Liver (tissue), 3 donors: Measurements from ENCODE around the gene MRPL50.

ENCODE experiments used
- FOXA1 ChIP-seq: IDR thresholded peaks from 2 replicates; pipeline ENCODE4 v1.6.1; 2016; ENCODE audit warnings: antibody characterized with exemption
- FOXA2 ChIP-seq: IDR thresholded peaks from 2 replicates; pipeline ENCODE4 v1.6.1; 2016; ENCODE audit warnings: antibody characterized with exemption
- GABPA ChIP-seq, 2 donors: IDR thresholded peaks in 1 of 2; conservative IDR thresholded peaks in 1 of 2; 2 replicates each; pipeline ENCODE4 v1.6.1; 2016; ENCODE audit warnings: antibody characterized with exemption in 2 of 2, mild to moderate bottlenecking in 1 of 2, moderate library complexity in 1 of 2
- JUND ChIP-seq, 2 donors: IDR thresholded peaks; 2 replicates each; pipeline ENCODE4 v1.6.1; 2016; ENCODE audit warnings: antibody characterized with exemption in 2 of 2
- NR2F2 ChIP-seq: IDR thresholded peaks from 2 replicates; pipeline ENCODE4 v1.6.1; 2016; ENCODE audit warnings: antibody characterized with exemption
- RAD21 ChIP-seq, 2 donors: IDR thresholded peaks; 2 replicates each; pipeline ENCODE4 v1.6.1; 2016; ENCODE audit warnings: antibody characterized with exemption in 2 of 2, mild to moderate bottlenecking in 2 of 2
- REST ChIP-seq: IDR thresholded peaks from 2 replicates; pipeline ENCODE4 v1.6.1; 2016; ENCODE audit warnings: antibody characterized with exemption, mild to moderate bottlenecking
- SP1 ChIP-seq: IDR thresholded peaks from 2 replicates; pipeline ENCODE4 v1.6.1; 2018; ENCODE audit warnings: antibody characterized with exemption, mild to moderate bottlenecking
- TAF1 ChIP-seq: conservative IDR thresholded peaks from 2 replicates; pipeline ENCODE4 v1.6.1; 2016; ENCODE audit warnings: antibody characterized with exemption, mild to moderate bottlenecking
- YY1 ChIP-seq: IDR thresholded peaks from 2 replicates; pipeline ENCODE4 v1.6.1; 2016; ENCODE audit warnings: antibody characterized with exemption, mild to moderate bottlenecking
- TF ChIP-seq, protein P1 (sequence below): fragments of 150-350 bp; IDR thresholded peaks from 2 replicates; pipeline ENCODE4 v1.5.1; 2017; ENCODE audit warnings: improper control_type of control experiment, low read depth, low read length; ENCODE audit not compliant: missing input control
- TF ChIP-seq, protein P2 (sequence below): IDR thresholded peaks from 2 replicates; pipeline ENCODE4 v1.6.1; 2016; ENCODE audit warnings: antibody characterized with exemption
- donor health status: healthy.
- donor health status: healthy.

DNA sequence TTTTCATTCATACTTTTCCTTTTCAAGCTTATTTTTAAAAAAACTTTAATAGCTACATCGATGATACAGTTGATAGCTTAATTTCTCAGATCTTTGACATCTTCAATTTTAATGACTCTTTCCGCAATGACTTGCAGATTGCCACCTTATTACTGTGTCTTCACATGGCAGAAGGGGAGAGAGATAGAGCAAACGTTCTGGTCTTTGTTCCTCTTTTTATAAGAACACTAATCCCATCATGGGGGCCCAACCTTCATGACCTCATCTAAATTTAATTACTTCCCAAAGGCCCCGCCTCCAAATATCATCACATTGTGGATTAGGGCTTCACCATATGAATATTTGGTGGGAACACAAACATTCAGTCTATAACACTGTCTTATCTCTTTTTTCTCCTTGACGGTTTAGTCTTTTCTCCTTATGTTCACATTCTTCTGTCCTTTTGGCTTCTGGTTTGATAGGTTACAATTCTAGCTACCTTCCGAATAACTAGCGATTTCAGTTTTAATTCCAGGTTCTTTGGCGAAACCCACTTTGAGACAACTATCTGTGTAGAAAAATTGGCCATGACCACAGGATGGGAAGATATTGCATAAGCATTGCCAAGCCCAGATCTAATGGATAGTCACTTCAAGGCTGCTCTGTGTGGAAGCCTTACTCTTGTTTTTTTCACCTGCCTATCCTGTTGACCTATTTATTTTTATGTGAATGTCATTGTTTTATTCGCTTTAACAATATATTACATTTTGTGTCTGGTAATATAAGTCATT is 5.3 kb upstream of the MRPL50 start:
- TF ChIP-seq, protein P1, sequence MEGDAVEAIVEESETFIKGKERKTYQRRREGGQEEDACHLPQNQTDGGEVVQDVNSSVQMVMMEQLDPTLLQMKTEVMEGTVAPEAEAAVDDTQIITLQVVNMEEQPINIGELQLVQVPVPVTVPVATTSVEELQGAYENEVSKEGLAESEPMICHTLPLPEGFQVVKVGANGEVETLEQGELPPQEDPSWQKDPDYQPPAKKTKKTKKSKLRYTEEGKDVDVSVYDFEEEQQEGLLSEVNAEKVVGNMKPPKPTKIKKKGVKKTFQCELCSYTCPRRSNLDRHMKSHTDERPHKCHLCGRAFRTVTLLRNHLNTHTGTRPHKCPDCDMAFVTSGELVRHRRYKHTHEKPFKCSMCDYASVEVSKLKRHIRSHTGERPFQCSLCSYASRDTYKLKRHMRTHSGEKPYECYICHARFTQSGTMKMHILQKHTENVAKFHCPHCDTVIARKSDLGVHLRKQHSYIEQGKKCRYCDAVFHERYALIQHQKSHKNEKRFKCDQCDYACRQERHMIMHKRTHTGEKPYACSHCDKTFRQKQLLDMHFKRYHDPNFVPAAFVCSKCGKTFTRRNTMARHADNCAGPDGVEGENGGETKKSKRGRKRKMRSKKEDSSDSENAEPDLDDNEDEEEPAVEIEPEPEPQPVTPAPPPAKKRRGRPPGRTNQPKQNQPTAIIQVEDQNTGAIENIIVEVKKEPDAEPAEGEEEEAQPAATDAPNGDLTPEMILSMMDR, result no peak
- TF ChIP-seq YY1 (no peak), RAD21 (IDR thresholded peaks at IDR 0.05) (no peak), SP1 (no peak), GABPA (IDR thresholded peaks at IDR 0.05 in 1 of 2, conservative IDR thresholded peaks at IDR 0.05 in 1 of 2) (no peak), REST (no peak), JUND (IDR thresholded peaks at IDR 0.05) (no peak), FOXA2 (no peak), FOXA1 (no peak), TAF1 (no peak), NR2F2 (no peak)
- TF ChIP-seq, protein P2, sequence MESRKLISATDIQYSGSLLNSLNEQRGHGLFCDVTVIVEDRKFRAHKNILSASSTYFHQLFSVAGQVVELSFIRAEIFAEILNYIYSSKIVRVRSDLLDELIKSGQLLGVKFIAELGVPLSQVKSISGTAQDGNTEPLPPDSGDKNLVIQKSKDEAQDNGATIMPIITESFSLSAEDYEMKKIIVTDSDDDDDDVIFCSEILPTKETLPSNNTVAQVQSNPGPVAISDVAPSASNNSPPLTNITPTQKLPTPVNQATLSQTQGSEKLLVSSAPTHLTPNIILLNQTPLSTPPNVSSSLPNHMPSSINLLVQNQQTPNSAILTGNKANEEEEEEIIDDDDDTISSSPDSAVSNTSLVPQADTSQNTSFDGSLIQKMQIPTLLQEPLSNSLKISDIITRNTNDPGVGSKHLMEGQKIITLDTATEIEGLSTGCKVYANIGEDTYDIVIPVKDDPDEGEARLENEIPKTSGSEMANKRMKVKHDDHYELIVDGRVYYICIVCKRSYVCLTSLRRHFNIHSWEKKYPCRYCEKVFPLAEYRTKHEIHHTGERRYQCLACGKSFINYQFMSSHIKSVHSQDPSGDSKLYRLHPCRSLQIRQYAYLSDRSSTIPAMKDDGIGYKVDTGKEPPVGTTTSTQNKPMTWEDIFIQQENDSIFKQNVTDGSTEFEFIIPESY, result no peak
